HepG2 (cell line): ENCODE data around the gene ZNRF3. TPM values are rescaled to one million over a fixed set of nuclear protein-coding genes. Genes with fewer than 3 reads are reported as not detected.

Source experiments
- CBX5 ChIP-seq: sonication (generic); formaldehyde crosslinking; IDR thresholded peaks from 2 replicates; pipeline ENCODE4 v1.4.0; 2020; ENCODE audit warnings: missing genetic modification reagents, borderline replicate concordance
- ESRRA ChIP-seq: sonication (generic); formaldehyde crosslinking; IDR thresholded peaks from 2 replicates; pipeline ENCODE4 v1.5.1; 2020; ENCODE audit warnings: mild to moderate bottlenecking, low read depth, missing genetic modification reagents
- RELA ChIP-seq: sonication (generic); formaldehyde crosslinking; IDR thresholded peaks from 2 replicates; pipeline ENCODE4 v1.4.0; 2020; ENCODE audit warnings: missing genetic modification reagents
- TRIM22 ChIP-seq: fragments of 450-650 bp; IDR thresholded peaks from 2 replicates; pipeline ENCODE4 v1.6.1; 2017
- ZNF414 ChIP-seq: sonication (generic); formaldehyde crosslinking; IDR thresholded peaks from 2 replicates; pipeline ENCODE4 v1.5.0; 2020; ENCODE audit warnings: missing genetic modification reagents
- ZNF550 ChIP-seq: sonication (generic); formaldehyde crosslinking; IDR thresholded peaks from 2 replicates; pipeline ENCODE4 v1.4.0; 2020; ENCODE audit warnings: mild to moderate bottlenecking, missing genetic modification reagents, borderline replicate concordance
- ZNF598 ChIP-seq: sonication (generic); formaldehyde crosslinking; IDR thresholded peaks from 2 replicates; pipeline ENCODE4 v1.5.1; 2020; ENCODE audit warnings: mild to moderate bottlenecking, missing genetic modification reagents, borderline replicate concordance
- ZNF629 ChIP-seq: sonication (generic); formaldehyde crosslinking; conservative IDR thresholded peaks from 2 replicates; pipeline ENCODE4 v1.5.0; 2020; ENCODE audit warnings: missing genetic modification reagents
- polyA plus RNA-seq, 8 experiments: library from polyadenylated mRNA; depleted of rRNA in 3 of 8; stranded (reverse) in 7 of 8; unstranded in 1 of 8; fragments of >200 nt; fragmentation: Illumina TruSeq in 4 of 8; extraction: Trizol in 4 of 8; gene quantifications; 2 replicates each; pipeline versions ENCODE4 v1.2.1 to v1.2.3, GENCODE V29; 2011 to 2016; ENCODE audit warnings: low read depth in 4 of 8, missing spikeins in 1 of 8, mixed read lengths in 1 of 8; ENCODE audit not compliant: insufficient read depth in 1 of 8
- total RNA-seq, 5 experiments: library from RNA; depleted of rRNA; stranded (reverse); fragments of >200 nt; fragmentation: Illumina TruSeq; extraction: Trizol; gene quantifications; 2 replicates each; pipeline ENCODE4 v1.2.3, GENCODE V29; 2016; ENCODE audit warnings: low read depth in 1 of 5
- TF ChIP-seq, protein P1 (sequence below): sonication (generic); formaldehyde crosslinking; IDR thresholded peaks from 2 replicates; pipeline ENCODE4 v1.4.0; 2020; ENCODE audit warnings: missing genetic modification reagents, low read depth, mild to moderate bottlenecking, borderline replicate concordance
- TF ChIP-seq, protein P2 (sequence below): sonication (generic); formaldehyde crosslinking; conservative IDR thresholded peaks from 2 replicates; pipeline ENCODE4 v1.4.0; 2020; ENCODE audit warnings: mild to moderate bottlenecking, missing genetic modification reagents, moderate library complexity
- TF ChIP-seq, protein P3 (sequence below): sonication (generic); formaldehyde crosslinking; IDR thresholded peaks from 2 replicates; pipeline ENCODE4 v1.5.1; 2020; ENCODE audit warnings: mild to moderate bottlenecking, moderate library complexity, missing genetic modification reagents
- TF ChIP-seq, protein P4 (sequence below): sonication (generic); formaldehyde crosslinking; conservative IDR thresholded peaks from 2 replicates; pipeline ENCODE4 v1.8.0; 2022; ENCODE audit warnings: missing genetic modification reagents

Gene ZNRF3
- total and polyA plus RNA-seq, 2 of the 13 experiments (the other 11 are each of a cell fraction or from before 2014, with no cell fraction given) = 20.3 to 36.7 TPM

DNA sequence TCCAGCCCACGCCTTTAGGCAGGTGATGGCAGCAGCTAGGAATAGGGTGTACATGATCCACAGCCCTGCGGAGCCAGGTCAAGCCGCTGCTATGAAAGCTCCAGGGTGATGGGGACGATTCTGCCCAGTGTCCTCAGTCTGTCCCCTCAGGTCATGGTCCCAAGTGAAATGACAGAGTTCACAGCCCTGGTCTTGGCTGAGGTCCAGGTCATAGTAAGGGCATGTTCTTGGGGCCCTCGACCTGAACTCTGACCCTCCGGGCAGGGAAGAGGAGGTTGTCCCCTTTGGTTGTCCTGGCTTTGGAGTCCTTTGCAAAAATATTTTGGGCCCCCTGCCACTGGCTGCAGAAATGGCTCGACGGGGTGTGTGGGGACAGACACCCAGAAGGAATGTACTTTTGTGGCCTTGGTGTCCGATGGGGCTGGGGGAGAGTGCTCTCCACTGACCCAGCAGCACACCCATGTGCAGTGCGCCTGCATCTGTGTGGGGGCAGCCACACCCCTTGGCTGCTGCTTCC lies 170.9 kb downstream of the ZNRF3 start (continued):
- TF ChIP-seq TRIM22 = no peak
- TF ChIP-seq ZNF414 (CRISPR knock-in tag) = 0 out of 2 replicates have a peak, but pooled peaks have one; percentile 11
- TF ChIP-seq, protein P1, sequence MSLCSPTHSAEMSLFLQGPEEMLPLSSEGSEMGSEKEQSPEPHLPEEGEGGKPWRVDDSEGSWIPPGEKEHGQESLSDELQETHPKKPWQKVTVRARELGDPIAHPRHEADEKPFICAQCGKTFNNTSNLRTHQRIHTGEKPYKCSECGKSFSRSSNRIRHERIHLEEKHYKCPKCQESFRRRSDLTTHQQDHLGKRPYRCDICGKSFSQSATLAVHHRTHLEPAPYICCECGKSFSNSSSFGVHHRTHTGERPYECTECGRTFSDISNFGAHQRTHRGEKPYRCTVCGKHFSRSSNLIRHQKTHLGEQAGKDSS (CRISPR knock-in tag) = no peak
- TF ChIP-seq, protein P2, sequence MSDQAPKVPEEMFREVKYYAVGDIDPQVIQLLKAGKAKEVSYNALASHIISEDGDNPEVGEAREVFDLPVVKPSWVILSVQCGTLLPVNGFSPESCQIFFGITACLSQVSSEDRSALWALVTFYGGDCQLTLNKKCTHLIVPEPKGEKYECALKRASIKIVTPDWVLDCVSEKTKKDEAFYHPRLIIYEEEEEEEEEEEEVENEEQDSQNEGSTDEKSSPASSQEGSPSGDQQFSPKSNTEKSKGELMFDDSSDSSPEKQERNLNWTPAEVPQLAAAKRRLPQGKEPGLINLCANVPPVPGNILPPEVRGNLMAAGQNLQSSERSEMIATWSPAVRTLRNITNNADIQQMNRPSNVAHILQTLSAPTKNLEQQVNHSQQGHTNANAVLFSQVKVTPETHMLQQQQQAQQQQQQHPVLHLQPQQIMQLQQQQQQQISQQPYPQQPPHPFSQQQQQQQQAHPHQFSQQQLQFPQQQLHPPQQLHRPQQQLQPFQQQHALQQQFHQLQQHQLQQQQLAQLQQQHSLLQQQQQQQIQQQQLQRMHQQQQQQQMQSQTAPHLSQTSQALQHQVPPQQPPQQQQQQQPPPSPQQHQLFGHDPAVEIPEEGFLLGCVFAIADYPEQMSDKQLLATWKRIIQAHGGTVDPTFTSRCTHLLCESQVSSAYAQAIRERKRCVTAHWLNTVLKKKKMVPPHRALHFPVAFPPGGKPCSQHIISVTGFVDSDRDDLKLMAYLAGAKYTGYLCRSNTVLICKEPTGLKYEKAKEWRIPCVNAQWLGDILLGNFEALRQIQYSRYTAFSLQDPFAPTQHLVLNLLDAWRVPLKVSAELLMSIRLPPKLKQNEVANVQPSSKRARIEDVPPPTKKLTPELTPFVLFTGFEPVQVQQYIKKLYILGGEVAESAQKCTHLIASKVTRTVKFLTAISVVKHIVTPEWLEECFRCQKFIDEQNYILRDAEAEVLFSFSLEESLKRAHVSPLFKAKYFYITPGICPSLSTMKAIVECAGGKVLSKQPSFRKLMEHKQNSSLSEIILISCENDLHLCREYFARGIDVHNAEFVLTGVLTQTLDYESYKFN (CRISPR knock-in tag) = no peak
- TF ChIP-seq ZNF550 = no peak
- TF ChIP-seq CBX5 (CRISPR knock-in tag) = 0 out of 2 replicates have a peak, but pooled peaks have one; percentile 7
- TF ChIP-seq ESRRA (CRISPR knock-in tag) = peak; percentile 97
- TF ChIP-seq, protein P3, sequence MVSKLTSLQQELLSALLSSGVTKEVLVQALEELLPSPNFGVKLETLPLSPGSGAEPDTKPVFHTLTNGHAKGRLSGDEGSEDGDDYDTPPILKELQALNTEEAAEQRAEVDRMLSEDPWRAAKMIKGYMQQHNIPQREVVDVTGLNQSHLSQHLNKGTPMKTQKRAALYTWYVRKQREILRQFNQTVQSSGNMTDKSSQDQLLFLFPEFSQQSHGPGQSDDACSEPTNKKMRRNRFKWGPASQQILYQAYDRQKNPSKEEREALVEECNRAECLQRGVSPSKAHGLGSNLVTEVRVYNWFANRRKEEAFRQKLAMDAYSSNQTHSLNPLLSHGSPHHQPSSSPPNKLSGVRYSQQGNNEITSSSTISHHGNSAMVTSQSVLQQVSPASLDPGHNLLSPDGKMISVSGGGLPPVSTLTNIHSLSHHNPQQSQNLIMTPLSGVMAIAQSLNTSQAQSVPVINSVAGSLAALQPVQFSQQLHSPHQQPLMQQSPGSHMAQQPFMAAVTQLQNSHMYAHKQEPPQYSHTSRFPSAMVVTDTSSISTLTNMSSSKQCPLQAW = 0 out of 2 replicates have a peak, but pooled peaks have one; percentile 40
- TF ChIP-seq ZNF629 (CRISPR knock-in tag) = no peak
- TF ChIP-seq ZNF598 (CRISPR knock-in tag) = peak; percentile 65; the same call in 1 of the 2 replicates
- TF ChIP-seq RELA (CRISPR knock-in tag) = no peak
- TF ChIP-seq, protein P4, sequence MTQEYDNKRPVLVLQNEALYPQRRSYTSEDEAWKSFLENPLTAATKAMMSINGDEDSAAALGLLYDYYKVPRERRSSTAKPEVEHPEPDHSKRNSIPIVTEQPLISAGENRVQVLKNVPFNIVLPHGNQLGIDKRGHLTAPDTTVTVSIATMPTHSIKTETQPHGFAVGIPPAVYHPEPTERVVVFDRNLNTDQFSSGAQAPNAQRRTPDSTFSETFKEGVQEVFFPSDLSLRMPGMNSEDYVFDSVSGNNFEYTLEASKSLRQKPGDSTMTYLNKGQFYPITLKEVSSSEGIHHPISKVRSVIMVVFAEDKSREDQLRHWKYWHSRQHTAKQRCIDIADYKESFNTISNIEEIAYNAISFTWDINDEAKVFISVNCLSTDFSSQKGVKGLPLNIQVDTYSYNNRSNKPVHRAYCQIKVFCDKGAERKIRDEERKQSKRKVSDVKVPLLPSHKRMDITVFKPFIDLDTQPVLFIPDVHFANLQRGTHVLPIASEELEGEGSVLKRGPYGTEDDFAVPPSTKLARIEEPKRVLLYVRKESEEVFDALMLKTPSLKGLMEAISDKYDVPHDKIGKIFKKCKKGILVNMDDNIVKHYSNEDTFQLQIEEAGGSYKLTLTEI = no peak
